ENCODE data around the gene GLCCI1. TPM values are rescaled to one million over a fixed set of nuclear protein-coding genes. Genes with fewer than 3 reads are reported as not detected.
A peak's percentile ranks its signal among the peaks of the same experiment; 100 is the strongest.

The GLCCI1 gene
- total RNA-seq, 4 donors from 2014 or later, result 8.1 to 15.7 (median 11.7) TPM

DNA sequence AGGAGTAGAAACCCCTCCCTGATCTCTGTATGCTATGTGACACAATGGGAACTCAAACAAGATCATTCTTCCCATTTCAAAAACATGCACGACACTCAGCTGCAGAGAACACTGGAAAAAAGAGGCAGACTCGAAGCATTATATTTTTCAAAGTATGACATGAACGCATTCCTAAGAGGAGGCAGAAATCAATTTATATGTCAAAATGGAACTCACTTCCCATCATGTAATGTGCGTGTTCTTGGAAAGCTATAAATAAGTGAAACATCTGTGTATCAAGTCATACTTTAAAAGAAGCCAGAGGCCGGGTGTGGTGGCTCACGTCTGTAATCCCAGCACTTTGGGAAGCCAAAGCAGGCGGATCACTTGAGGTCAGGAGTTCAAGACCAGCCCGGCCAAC, 150.7 kb downstream of the GLCCI1 start:
- no peak overlapping the region for H3K27ac ChIP-seq
- 84 to 85% methylated on average over 8 of the region's 8 CpGs for WGBS, 2 donors
- H3K4me1 ChIP-seq, result peaks cover 0 to 4% (median 0%) of the 10 kb centered on the region in 4 donors
- no peaks in the 10 kb centered on the region for H3K9me3 ChIP-seq
- H3K27me3 ChIP-seq, result no peaks in the 10 kb centered on the region
- no peak for DNase-seq (ENCODE audit: low spot score in 2 of 2)
- no peak overlapping the region for H3K4me3 ChIP-seq
- no peaks in the 10 kb centered on the region for H3K36me3 ChIP-seq
- TF ChIP-seq POLR2A (IDR thresholded peaks at IDR 0.05) (no peak), EP300 (IDR thresholded peaks at IDR 0.05) (no peak), CTCF (IDR thresholded peaks at IDR 0.05) (no peak)

DNA sequence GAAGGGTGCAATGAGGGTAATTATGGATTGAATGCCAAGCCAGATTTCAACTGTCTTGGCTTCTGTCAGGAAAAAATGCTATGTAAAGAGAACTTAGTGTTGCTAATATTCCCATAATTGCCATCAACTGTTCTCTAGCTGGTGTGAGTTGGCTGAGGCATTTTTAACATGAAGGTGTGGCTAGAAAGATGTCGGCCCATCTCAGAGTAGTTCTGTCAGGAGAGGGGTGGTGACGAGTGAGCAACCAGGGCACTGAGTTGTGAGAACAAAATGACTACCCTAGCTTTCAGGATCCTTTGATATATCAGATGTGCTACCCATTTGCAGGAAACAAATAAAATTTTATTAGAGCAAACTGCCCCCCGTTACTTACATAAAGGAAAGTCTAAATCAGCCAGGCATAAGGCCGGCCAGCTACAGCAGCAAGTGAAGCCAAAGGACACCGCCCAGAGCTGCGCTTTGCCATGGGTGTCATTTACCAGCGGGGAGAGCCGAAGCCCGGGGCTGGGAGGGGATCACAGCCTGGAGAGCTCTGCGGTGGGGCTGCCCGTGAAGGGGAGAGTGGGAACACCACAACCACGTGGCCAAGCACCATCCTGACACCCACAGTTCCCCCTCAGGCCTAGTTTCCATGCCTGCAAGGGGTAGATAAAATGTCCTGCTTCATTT, 151.9 kb downstream of the GLCCI1 start:
- no peak for TF ChIP-seq EP300 (IDR thresholded peaks at IDR 0.05)
- TF ChIP-seq CTCF (IDR thresholded peaks at IDR 0.05), result no peak
- no peak for TF ChIP-seq POLR2A (IDR thresholded peaks at IDR 0.05)
- Histone ChIP-seq H3K4me3 (no peak overlapping the region), H3K9me3 (no peaks in the 10 kb centered on the region), H3K27me3 (no peaks in the 10 kb centered on the region), H3K27ac (no peak overlapping the region), H3K4me1 (peaks cover 0 to 2% (median 0%) of the 10 kb centered on the region in 4 donors), H3K36me3 (no peaks in the 10 kb centered on the region)
- WGBS, 2 donors, result 76 to 81% methylated on average over 12 of the region's 12 CpGs
- DNase-seq (ENCODE audit: low spot score in 2 of 2), result no peak

DNA sequence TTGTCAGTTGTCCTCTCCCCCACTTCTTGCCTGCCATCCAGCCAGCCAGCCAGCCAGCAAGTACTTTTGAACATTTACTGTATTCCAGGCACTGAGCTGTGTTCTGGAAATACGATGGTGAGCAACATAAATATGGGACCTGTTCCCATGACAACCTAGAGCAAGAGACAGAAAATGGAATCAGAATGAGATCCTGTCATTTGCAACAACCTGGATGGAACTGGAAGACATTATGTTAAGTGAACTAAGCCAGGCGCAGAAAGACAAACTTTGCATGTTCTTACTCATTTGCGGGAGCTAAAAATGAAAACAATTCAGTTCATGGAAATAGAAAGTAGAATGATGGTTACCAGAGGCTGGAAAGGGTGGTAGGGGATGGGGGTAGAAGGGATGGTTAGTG, 152.6 kb downstream of the GLCCI1 start:
- Histone ChIP-seq H3K27ac (no peak overlapping the region), H3K36me3 (no peaks in the 10 kb centered on the region), H3K4me1 (peaks cover 0 to 4% (median 0%) of the 10 kb centered on the region in 4 donors), H3K4me3 (no peak overlapping the region), H3K27me3 (no peaks in the 10 kb centered on the region), H3K9me3 (no peaks in the 10 kb centered on the region)
- TF ChIP-seq EP300 (IDR thresholded peaks at IDR 0.05) (no peak), CTCF (IDR thresholded peaks at IDR 0.05) (no peak), POLR2A (IDR thresholded peaks at IDR 0.05) (no peak)
- WGBS, 2 donors, result 87 to 89% methylated on average over 3 of the region's 3 CpGs
- DNase-seq (ENCODE audit: low spot score in 2 of 2), result no peak

DNA sequence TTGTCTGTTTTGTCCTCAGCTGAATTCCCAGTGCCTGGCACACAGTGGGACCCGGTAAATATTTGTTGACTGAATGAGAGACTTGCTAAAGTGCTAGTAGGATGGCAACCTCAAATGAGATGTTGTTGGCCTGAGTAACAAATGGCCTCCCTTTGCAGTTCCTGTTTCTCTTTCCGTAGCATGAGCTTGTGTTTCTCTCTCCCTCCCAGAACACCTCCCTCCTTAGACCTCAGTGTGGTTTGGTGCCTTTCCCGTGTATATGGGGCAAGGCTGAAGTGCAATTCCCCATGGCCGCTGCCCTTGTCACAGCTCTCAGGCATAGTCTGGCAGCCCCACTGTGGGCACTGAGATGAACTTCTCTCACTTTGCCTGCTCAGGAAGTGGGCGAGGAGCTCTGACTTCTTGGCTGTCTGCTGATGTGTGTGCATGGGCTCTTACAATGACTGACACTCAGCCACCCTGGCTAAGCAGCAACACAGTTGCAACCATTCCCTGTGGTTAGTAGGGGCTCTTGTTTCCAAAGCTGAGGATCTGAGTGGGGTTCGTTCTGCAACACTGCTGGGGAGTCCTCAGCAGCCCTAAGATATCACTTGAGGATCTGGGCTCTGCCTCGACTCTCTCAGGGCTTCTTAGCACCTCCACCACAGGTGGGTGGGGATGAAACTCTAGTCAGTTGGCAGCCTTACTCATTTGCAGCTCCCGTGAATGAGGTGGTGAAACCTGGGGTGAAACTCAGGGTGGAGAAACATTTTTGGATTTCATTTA, 157.3 kb downstream of the GLCCI1 start:
- Histone ChIP-seq H3K27me3 (no peaks in the 10 kb centered on the region), H3K4me1 (peaks cover 0 to 4% (median 0%) of the 10 kb centered on the region in 4 donors), H3K4me3 (no peak overlapping the region), H3K36me3 (no peaks in the 10 kb centered on the region), H3K27ac (peak overlapping the region in 1 of 4 donors; percentile 52), H3K9me3 (no peaks in the 10 kb centered on the region)
- DNase-seq (ENCODE audit: low spot score in 2 of 2), result no peak
- 67 to 73% methylated on average over 8 of the region's 8 CpGs for WGBS, 2 donors
- TF ChIP-seq EP300 (IDR thresholded peaks at IDR 0.05) (no peak), CTCF (IDR thresholded peaks at IDR 0.05) (no peak), POLR2A (IDR thresholded peaks at IDR 0.05) (no peak)

DNA sequence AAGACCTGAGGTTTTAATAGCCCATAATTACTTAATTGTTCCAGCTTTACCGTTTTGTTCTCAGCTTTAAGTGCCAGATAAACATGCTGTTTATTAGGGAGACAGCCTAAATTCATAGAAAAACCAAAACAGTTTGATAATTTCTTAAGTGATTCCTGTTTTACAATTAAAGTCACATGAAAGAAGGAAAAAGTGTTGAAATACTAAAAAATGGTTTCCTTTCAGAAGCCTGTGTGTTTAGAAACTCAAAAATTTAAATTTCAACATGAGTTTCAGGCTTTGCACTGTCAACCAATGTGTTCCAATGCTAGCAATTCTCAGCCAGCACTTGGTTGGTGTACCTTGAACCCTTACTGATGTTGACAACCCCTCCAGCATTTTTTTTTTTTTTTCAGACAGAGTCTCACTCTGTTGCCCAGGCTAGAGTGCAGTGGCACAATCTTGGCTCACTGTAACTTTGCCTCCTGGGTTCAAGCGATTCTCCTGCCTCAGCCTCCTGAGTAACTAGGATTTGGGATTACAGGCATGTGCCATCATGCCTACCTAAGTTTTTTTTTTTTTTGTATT, 158.1 kb downstream of the GLCCI1 start:
- peaks cover 0 to 4% (median 0%) of the 10 kb centered on the region in 4 donors for H3K4me1 ChIP-seq
- 68 to 74% methylated on average over 2 of the region's 2 CpGs for WGBS, 2 donors
- TF ChIP-seq EP300 (IDR thresholded peaks at IDR 0.05) (no peak), POLR2A (IDR thresholded peaks at IDR 0.05) (no peak), CTCF (IDR thresholded peaks at IDR 0.05) (no peak)
- no peaks in the 10 kb centered on the region for H3K9me3 ChIP-seq
- no peaks in the 10 kb centered on the region for H3K27me3 ChIP-seq
- H3K4me3 ChIP-seq, result no peak overlapping the region
- H3K27ac ChIP-seq, result no peak overlapping the region
- DNase-seq (ENCODE audit: low spot score in 2 of 2), result no peak
- H3K36me3 ChIP-seq, result no peaks in the 10 kb centered on the region

Data from tibial nerve (tissue), 4 donors.